H9 (cell line): ENCODE measurements around the gene ERAP2. TPM values are rescaled to one million over a fixed set of nuclear protein-coding genes. Genes with fewer than 3 reads are reported as not detected.

ENCODE experiments used
- DNase-seq: peaks from one replicate; pipeline ENCODE4 v3.0.0-alpha.2; 2017
- H2AFZ ChIP-seq: one replicate; pipeline ENCODE4 v1.6.1; 2013; ENCODE audit warnings: mild to moderate bottlenecking, low read length, control low read depth, moderate library complexity
- H2AK5ac ChIP-seq: 2 replicates; pipeline ENCODE4 v1.6.1; 2013; ENCODE audit warnings: low read length, control low read depth, mixed read lengths; ENCODE audit not compliant: insufficient read length
- H2BK120ac ChIP-seq: one replicate; pipeline ENCODE4 v1.6.1; 2013; ENCODE audit warnings: low read depth, mild to moderate bottlenecking, low read length, control low read depth, inconsistent platforms; ENCODE audit not compliant: poor library complexity, severe bottlenecking
- H2BK12ac ChIP-seq: 2 replicates; pipeline ENCODE4 v1.6.1; 2013; ENCODE audit warnings: low read length, control low read depth, mixed read lengths, low read depth; ENCODE audit not compliant: insufficient read length
- H2BK15ac ChIP-seq: 2 replicates; pipeline ENCODE4 v1.6.1; 2013; ENCODE audit warnings: low read depth, low read length, control low read depth
- H2BK20ac ChIP-seq: one replicate; pipeline ENCODE4 v1.6.1; 2013; ENCODE audit warnings: low read depth, mild to moderate bottlenecking, low read length, control low read depth, inconsistent platforms; ENCODE audit not compliant: poor library complexity, severe bottlenecking
- H2BK5ac ChIP-seq: 2 replicates; pipeline ENCODE4 v1.6.1; 2013; ENCODE audit warnings: low read length, control low read depth, mixed read lengths; ENCODE audit not compliant: insufficient read length
- H3K14ac ChIP-seq: 2 replicates; pipeline ENCODE4 v1.6.1; 2013; ENCODE audit warnings: low read length, control low read depth; ENCODE audit not compliant: insufficient read depth
- H3K18ac ChIP-seq: 2 replicates; pipeline ENCODE4 v1.6.1; 2013; ENCODE audit warnings: low read depth, mild to moderate bottlenecking, mixed read lengths, low read length, control low read depth; ENCODE audit not compliant: insufficient read length
- H3K23ac ChIP-seq: 2 replicates; pipeline ENCODE4 v1.6.1; 2013; ENCODE audit warnings: low read length, control low read depth, mixed read lengths, low read depth; ENCODE audit not compliant: insufficient read length
- H3K23me2 ChIP-seq: 2 replicates; pipeline ENCODE4 v1.6.1; 2013; ENCODE audit warnings: low read depth, mild to moderate bottlenecking, mixed read lengths, low read length, control low read depth; ENCODE audit not compliant: insufficient read length, poor library complexity, severe bottlenecking
- H3K27ac ChIP-seq: 2 replicates; pipeline ENCODE4 v1.5.1; 2013; ENCODE audit warnings: low read length, control low read depth, mixed read lengths, low read depth; ENCODE audit not compliant: insufficient read length
- H3K27me3 ChIP-seq: 2 replicates; pipeline ENCODE4 v1.6.1; 2013; ENCODE audit warnings: low read length, control low read depth, inconsistent platforms; ENCODE audit not compliant: insufficient read depth
- H3K4ac ChIP-seq: 2 replicates; pipeline ENCODE4 v1.6.1; 2013; ENCODE audit warnings: low read depth, mild to moderate bottlenecking, control low read depth, inconsistent platforms, low read length, moderate library complexity
- H3K4me1 ChIP-seq: 2 replicates; pipeline ENCODE4 v1.6.1; 2013; ENCODE audit warnings: low read length, control low read depth, inconsistent platforms; ENCODE audit not compliant: insufficient read depth
- H3K4me2 ChIP-seq: 2 replicates; pipeline ENCODE4 v1.6.1; 2013; ENCODE audit warnings: low read length, control low read depth, mixed read lengths; ENCODE audit not compliant: insufficient read length, insufficient read depth
- H3K56ac ChIP-seq: 2 replicates; pipeline ENCODE4 v1.6.1; 2013; ENCODE audit warnings: low read depth, mild to moderate bottlenecking, mixed read lengths, low read length, control low read depth; ENCODE audit not compliant: insufficient read length
- H3K79me1 ChIP-seq: 2 replicates; pipeline ENCODE4 v1.6.1; 2013; ENCODE audit warnings: low read depth, mild to moderate bottlenecking, moderate library complexity, low read length, control low read depth, inconsistent platforms; ENCODE audit not compliant: insufficient read depth, poor library complexity, severe bottlenecking
- H3K79me2 ChIP-seq: 2 replicates; pipeline ENCODE4 v1.6.1; 2013; ENCODE audit warnings: low read length, control low read depth, inconsistent platforms; ENCODE audit not compliant: insufficient read depth
- H3K9ac ChIP-seq: 2 replicates; pipeline ENCODE4 v1.6.1; 2013; ENCODE audit warnings: low read length, control low read depth, mixed read lengths; ENCODE audit not compliant: insufficient read length; ENCODE audit errors: extremely low read depth
- H3K9me3 ChIP-seq: one replicate; pipeline ENCODE4 v1.6.1; 2013; ENCODE audit warnings: low read depth, low read length, inconsistent platforms; ENCODE audit not compliant: control insufficient read depth
- H3T11ph ChIP-seq: one replicate; pipeline ENCODE4 v1.6.1; 2013; ENCODE audit warnings: mild to moderate bottlenecking, low read length, control low read depth, inconsistent platforms
- H4K20me1 ChIP-seq: one replicate; pipeline ENCODE4 v1.6.1; 2013; ENCODE audit not compliant: control insufficient read depth, insufficient read length, insufficient read depth
- H4K5ac ChIP-seq: 2 replicates; pipeline ENCODE4 v1.6.1; 2013; ENCODE audit warnings: low read depth, mild to moderate bottlenecking, mixed read lengths, low read length, control low read depth; ENCODE audit not compliant: insufficient read length
- H4K8ac ChIP-seq: replicated peaks from 2 replicates; pipeline ENCODE4 v1.6.1; 2013; ENCODE audit warnings: low read length, control low read depth, mixed read lengths, low read depth; ENCODE audit not compliant: insufficient read length
- H4K91ac ChIP-seq: 2 replicates; pipeline ENCODE4 v1.6.1; 2013; ENCODE audit warnings: low read depth, mild to moderate bottlenecking, moderate library complexity, mixed read lengths, low read length, control low read depth; ENCODE audit not compliant: insufficient read length
- H3K27ac Mint-ChIP-seq, 3 experiments: 2 replicates in 2 of 3; 3 replicates in 1 of 3; pipeline ENCODE4 v1.8.0; 2020 to 2021; ENCODE audit warnings: mixed read lengths in 3 of 3, mild to moderate bottlenecking in 1 of 3, moderate library complexity in 1 of 3
- H3K27me3 Mint-ChIP-seq: 2 replicates; pipeline ENCODE4 v1.8.0; 2021; ENCODE audit warnings: low read depth, mild to moderate bottlenecking, moderate library complexity, mixed read lengths
- H3K36me3 Mint-ChIP-seq, 3 experiments: 2 replicates in 2 of 3; 3 replicates in 1 of 3; pipeline ENCODE4 v1.8.0; 2020 to 2021; ENCODE audit warnings: low read depth in 3 of 3, mixed read lengths in 3 of 3; ENCODE audit not compliant: insufficient read depth in 1 of 3
- H3K4me1 Mint-ChIP-seq, 2 experiments: 2 replicates each; pipeline ENCODE4 v1.8.0; 2020; ENCODE audit warnings: mixed read lengths in 2 of 2
- H3K4me3 Mint-ChIP-seq, 2 experiments: 2 replicates in 1 of 2; 3 replicates in 1 of 2; pipeline ENCODE4 v1.8.0; 2020 to 2021; ENCODE audit warnings: mild to moderate bottlenecking in 2 of 2, mixed read lengths in 2 of 2, moderate library complexity in 1 of 2
- H3K9me3 Mint-ChIP-seq, 2 experiments: 2 replicates in 1 of 2; 3 replicates in 1 of 2; pipeline ENCODE4 v1.8.0; 2020; ENCODE audit warnings: mild to moderate bottlenecking in 2 of 2, mixed read lengths in 2 of 2, moderate library complexity in 1 of 2
- CTCF ChIP-seq: fragments of 200-600 bp; sonication (generic); conservative IDR thresholded peaks from 3 replicates; pipeline ENCODE4 v1.8.0; 2021; ENCODE audit warnings: antibody characterized with exemption, mild to moderate bottlenecking
- total RNA-seq: library from RNA; stranded (reverse); gene quantifications from 2 replicates; pipeline ENCODE4 v1.2.1, GENCODE V29; 2021

The ERAP2 gene
- total RNA-seq, 1 experiment from 2014 or later = 0.09 TPM

- no peak overlapping the region for H3K23ac ChIP-seq
- no peaks in the 10 kb centered on the region for H3K79me2 ChIP-seq
Measured at GRCh38 chr5:96873449-96873848, 2.9 kb upstream of the ERAP2 start.

More at GRCh38 chr5:96873449-96873848, 2.9 kb upstream of the ERAP2 start:
- Histone ChIP-seq H3K56ac (no peak overlapping the region), H4K91ac (no peak overlapping the region), H2BK15ac (no peak overlapping the region), H3K27me3 (no peaks in the 10 kb centered on the region), H3K4ac (no peak overlapping the region), H3K14ac (no peak overlapping the region), H3K4me2 (no peak overlapping the region), H4K8ac (no peak overlapping the region), H2AK5ac (no peak overlapping the region), H3K9me3 (no peaks in the 10 kb centered on the region), H3K18ac (no peak overlapping the region), H3K4me1 (0 out of 2 replicates have a peak, but pooled peaks cover 3% of the 10 kb centered on the region), H3K79me1 (no peaks in the 10 kb centered on the region), H3K9ac (no peak overlapping the region), H2BK5ac (no peak overlapping the region), H2AFZ (no peak overlapping the region), H3K27ac (no peak overlapping the region), H2BK12ac (no peak overlapping the region), H3K23me2 (no peaks in the 10 kb centered on the region), H4K20me1 (no peaks in the 10 kb centered on the region), H4K5ac (no peak overlapping the region), H3T11ph (no peak overlapping the region), H2BK120ac (no peak overlapping the region), H2BK20ac (no peak overlapping the region)
- H3K9me3 Mint-ChIP-seq = no peaks in the 10 kb centered on the region
- H3K4me1 Mint-ChIP-seq = peaks cover 34 to 36% of the 10 kb centered on the region in 2 experiments
- TF ChIP-seq CTCF = no peak
- no peaks in the 10 kb centered on the region for H3K36me3 Mint-ChIP-seq
- H3K4me3 Mint-ChIP-seq = no peak overlapping the region
- no peak overlapping the region for H3K27ac Mint-ChIP-seq
- no peak for DNase-seq
- no peaks in the 10 kb centered on the region for H3K27me3 Mint-ChIP-seq
